GM18520 (cell line): ENCODE results near the gene SLC9C1.

ENCODE experiments used
- ATAC-seq: cut with Tn5 transposase; IDR thresholded peaks from one replicate; pipeline ENCODE4 v1.9.1; 2021; ENCODE audit not compliant: unreplicated experiment

SLC9C1 gene

GRCh38 chr3:112293368-112294321 is at the start of gene SLC9C1:
Gene SLC9C1 (minus strand): TSS chr3:112294216. CDS start chr3:112286791, 7,425 bp downstream.
- ATAC-seq, result no peak

- ATAC-seq, result no peak
These were observed 47.4 kb upstream of the SLC9C1 start for GRCh38 chr3:112341386-112341785.

- no peak for ATAC-seq
These were observed 45.6 kb upstream of the SLC9C1 start for GRCh38 chr3:112339609-112340008.

DNA sequence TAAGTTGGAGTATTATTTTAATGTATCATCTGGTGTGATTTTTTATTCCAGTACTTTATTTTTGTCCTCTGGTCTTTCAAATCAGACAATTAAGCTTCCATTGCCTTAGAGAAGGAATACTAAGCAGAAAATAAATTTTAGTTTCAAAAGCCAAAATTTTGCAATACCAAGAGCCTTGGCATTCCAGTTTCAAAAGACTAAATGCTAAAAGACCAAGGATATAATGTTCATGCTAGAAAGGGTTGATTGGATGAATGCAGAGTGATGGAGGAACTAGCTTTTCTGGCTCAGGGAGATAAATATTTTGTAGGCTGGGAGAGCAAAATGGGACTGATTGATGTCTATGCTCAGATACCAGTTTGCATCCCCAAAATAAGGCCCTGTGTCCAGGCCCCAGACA is 45.1 kb upstream of the SLC9C1 start:
- no peak for ATAC-seq

- ATAC-seq, result no peak
These were observed 44.7 kb upstream of the SLC9C1 start for GRCh38 chr3:112338727-112339056.

DNA sequence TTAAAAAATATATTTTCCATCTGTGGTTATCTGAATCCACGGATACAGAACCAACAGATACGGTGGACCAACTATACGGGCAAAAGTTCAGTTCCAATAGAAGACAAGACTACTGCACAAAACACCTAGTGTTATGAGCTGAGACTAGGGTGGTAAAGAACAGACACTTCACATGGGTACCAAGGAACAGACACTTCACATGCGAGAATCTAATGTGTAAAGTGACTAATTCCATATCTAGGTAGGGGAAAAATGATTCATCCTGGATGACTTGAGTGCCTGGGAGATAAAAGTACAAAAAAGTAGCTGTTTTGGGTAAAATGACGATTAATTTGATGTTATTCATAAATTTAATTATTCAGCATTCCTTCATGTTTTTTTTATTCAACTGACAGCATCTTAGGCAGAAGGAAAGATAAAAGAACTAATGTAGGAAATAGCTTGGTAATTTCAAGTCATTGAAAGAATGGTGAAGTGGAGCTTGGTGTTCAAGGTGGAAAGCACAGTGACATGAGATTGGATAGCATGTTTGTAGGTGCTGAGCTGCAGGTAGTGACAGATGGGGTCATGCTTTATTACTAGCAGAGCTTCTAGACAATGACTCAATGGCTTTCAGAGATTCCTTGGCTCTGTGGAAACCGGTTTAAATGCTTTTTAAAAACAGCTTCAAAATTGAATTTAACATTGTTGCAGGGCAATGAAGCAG is 44.2 kb upstream of the SLC9C1 start:
- no peak for ATAC-seq

DNA sequence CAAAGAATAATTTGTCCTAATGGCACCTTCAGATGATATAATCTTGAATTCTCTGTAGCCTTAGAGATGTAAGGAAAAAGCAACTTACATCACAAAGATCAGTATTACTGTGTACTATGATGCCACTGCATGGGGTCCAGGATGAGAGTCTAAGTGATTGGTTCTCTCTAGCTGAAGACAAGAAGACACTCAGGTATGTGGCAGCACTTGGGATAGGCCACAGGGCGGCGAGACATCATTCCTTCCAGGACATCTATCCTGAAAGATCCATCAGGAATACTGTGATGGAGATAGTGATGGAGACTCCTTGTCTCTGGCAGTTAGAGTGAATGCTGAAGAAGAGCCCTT is 41.4 kb upstream of the SLC9C1 start:
- no peak for ATAC-seq

GRCh38 chr3:112334691-112335433 is 40.8 kb upstream of the SLC9C1 start:
- no peak for ATAC-seq

GRCh38 chr3:112333381-112334317 is 39.6 kb upstream of the SLC9C1 start:
- ATAC-seq, result no peak

- ATAC-seq, result no peak
These were observed 39.0 kb upstream of the SLC9C1 start, which contains the start of gene CD200 for GRCh38 chr3:112333002-112333380. Gene CD200 (plus strand): TSS chr3:112333156. CDS start chr3:112333213, 57 bp downstream.

GRCh38 chr3:112331851-112332250 is 37.8 kb upstream of the SLC9C1 start:
- ATAC-seq, result no peak

- peak; percentile 98 for ATAC-seq
These were observed 33.4 kb upstream of the SLC9C1 start for GRCh38 chr3:112327371-112327951.

DNA sequence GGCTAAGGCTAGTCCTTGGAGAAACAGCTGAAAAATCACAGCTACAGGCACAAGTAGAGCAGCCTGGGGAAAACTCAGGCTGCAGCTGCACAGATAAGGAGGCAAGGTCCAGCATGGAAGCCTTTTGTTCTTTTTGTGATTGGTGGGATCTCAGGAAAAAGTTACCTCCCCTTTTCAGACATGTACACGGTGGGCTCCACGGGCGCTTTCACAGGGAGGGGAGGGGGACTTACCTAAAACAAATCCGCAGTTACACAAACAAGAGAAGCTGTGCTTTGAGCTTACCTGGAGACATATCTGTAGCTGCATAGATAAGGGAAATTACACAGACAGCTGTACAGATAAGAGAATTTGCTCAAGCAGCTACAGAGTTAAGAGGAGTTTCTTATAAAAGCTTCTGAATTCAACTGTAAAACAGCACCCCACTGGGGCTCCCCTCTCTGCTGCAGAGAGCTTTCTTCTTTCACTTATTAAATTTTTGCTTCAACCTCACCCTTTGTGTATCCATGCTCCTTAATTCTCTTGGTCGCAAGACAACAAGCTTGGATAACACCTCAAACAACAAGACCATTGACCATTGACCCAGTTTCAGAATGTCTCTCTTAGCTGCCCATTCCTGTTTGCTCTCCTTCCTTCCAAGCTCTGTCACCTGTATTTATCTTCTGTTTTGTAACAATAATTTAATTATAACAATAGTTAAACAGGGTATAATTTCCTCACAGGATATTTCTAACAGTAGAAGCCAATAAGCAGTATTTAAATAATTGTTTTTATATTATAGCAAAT is 28.0 kb upstream of the SLC9C1 start:
- no peak for ATAC-seq

DNA sequence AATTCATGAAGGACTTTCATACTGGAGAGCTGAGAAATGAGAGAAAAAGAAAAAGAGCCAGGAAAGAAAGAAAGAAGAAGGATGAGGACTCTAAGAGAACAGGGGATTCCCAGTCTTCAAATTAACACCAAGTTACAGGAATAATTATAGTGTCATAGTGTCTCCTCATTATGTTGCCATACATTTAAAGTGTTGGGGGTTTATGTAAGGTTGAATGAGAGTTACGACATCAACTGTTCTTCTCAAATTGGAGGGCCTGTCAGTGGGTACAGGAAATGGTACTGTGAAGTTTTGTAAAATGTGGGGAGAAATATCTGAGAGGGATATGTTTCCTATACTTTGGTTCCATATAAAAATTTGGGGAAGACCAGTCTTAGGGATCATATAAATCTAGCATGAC is 26.7 kb upstream of the SLC9C1 start:
- ATAC-seq, result no peak

GRCh38 chr3:112319516-112320276 is 25.7 kb upstream of the SLC9C1 start:
- ATAC-seq, result no peak

- ATAC-seq, result no peak
These were observed 21.8 kb upstream of the SLC9C1 start for GRCh38 chr3:112315791-112316190.

DNA sequence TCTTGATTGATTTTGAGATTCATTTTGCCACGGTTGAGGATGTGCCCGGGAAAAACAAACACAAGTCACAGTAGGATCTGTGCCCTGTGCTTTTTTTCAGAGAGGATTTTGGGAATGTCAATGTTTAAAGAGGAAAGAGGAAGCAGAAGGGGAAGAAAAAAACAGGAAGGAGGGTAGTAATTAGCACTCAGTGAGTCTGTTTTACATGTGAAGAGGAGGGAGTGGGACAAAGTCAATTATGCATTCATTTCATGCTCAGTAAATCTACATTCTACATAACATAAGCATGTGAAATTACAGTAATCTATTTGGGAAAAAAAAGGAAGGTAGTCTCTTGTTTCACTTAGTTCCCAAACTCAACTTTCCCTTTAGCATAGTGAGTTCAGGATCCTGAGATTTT is 20.6 kb upstream of the SLC9C1 start:
- no peak for ATAC-seq

DNA sequence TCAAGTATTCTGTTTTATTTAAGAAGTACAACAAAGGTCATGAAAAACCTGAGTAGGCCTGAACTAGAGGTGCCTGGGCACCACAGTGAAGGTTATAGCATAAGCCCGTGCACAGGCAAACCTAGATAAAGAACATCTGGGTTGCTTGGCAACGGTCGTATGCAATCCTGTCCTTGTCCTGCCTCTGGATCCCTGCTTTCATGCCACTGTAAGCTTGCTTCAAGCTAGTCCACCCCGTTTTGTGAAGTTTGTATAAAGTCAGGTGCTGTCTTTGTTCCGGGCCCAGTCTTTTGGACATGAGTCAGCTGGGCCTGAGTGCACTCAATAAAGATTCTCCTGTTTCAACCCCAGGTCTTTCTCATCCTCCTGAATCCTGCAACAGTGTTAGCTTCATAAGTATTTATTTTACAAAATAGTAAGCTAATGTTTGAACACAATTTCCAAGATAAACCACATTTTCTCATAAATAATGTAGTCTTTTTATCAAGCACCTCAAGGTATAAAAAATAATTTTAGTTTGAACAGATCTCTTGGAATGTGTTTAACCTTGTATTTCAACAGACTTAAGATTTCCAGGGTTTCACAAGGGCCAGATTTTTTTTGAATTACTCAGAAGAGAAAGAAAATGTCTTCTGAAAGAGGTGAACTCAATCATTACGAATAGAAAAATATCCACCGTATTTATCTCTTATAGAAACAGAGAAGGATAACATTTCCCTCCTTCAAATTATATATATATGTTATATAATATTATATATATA is 14.3 kb upstream of the SLC9C1 start:
- ATAC-seq, result no peak
